ENCODE results near the gene SLC4A4.

SLC4A4 gene

GRCh38 chr4:71533121-71533520 is 194.3 kb downstream of the SLC4A4 start:
- H3K36me3 ChIP-seq (ENCODE audit: control insufficient read depth, low read length) = no peaks in the 10 kb centered on the region
- no peak overlapping the region for H3K4me3 ChIP-seq (ENCODE audit: low read length)

GRCh38 chr4:71537551-71538065 is 198.8 kb downstream of the SLC4A4 start:
- H3K9me2 ChIP-seq (replicated peaks; ENCODE audit: control insufficient read depth, low read length) = no peaks in the 10 kb centered on the region
- no peaks in the 10 kb centered on the region for H3K79me2 ChIP-seq (ENCODE audit: control insufficient read depth, low read length)
- H3K4me3 ChIP-seq (ENCODE audit: low read length) = no peak overlapping the region
- TF ChIP-seq CTCF (IDR thresholded peaks at IDR 0.05; ENCODE audit: low read depth, low read length, poor library complexity, severe bottlenecking) (no peak), EZH2phosphoT487 (IDR thresholded peaks at IDR 0.05; ENCODE audit: borderline replicate concordance, low read length) (no peak)
- no peak overlapping the region for H3K27ac ChIP-seq (ENCODE audit: low read depth, low read length)
- H3K4me2 ChIP-seq (ENCODE audit: low read length) = no peak overlapping the region
- no peaks in the 10 kb centered on the region for H3K36me3 ChIP-seq (ENCODE audit: control insufficient read depth, low read length)
- no peaks in the 10 kb centered on the region for H4K20me1 ChIP-seq (ENCODE audit: control insufficient read depth, insufficient read depth, low read depth, low read length)
- H3F3A ChIP-seq (ENCODE audit: control insufficient read depth, insufficient read depth) = no peaks in the 10 kb centered on the region
- H3K9me3 ChIP-seq (ENCODE audit: control insufficient read depth, insufficient read depth, low read length) = no peaks in the 10 kb centered on the region
- H3K27me3 ChIP-seq (ENCODE audit: control insufficient read depth, low read length) = no peaks in the 10 kb centered on the region
- H3K4me1 ChIP-seq (ENCODE audit: control insufficient read depth, low read length) = no peaks in the 10 kb centered on the region

More at GRCh38 chr4:71533121-71533520, 194.3 kb downstream of the SLC4A4 start:
- no peaks in the 10 kb centered on the region for H3K9me2 ChIP-seq (replicated peaks; ENCODE audit: control insufficient read depth, low read length)
- H3F3A ChIP-seq (ENCODE audit: control insufficient read depth, insufficient read depth) = no peaks in the 10 kb centered on the region
- no peaks in the 10 kb centered on the region for H3K4me1 ChIP-seq (ENCODE audit: control insufficient read depth, low read length)
- no peaks in the 10 kb centered on the region for H3K9me3 ChIP-seq (ENCODE audit: control insufficient read depth, insufficient read depth, low read length)
- TF ChIP-seq EZH2phosphoT487 (IDR thresholded peaks at IDR 0.05; ENCODE audit: borderline replicate concordance, low read length) (no peak), CTCF (IDR thresholded peaks at IDR 0.05; ENCODE audit: low read depth, low read length, poor library complexity, severe bottlenecking) (no peak)
- no peaks in the 10 kb centered on the region for H3K27me3 ChIP-seq (ENCODE audit: control insufficient read depth, low read length)
- no peaks in the 10 kb centered on the region for H4K20me1 ChIP-seq (ENCODE audit: control insufficient read depth, insufficient read depth, low read depth, low read length)
- H3K27ac ChIP-seq (ENCODE audit: low read depth, low read length) = no peak overlapping the region
- H3K79me2 ChIP-seq (ENCODE audit: control insufficient read depth, low read length) = no peaks in the 10 kb centered on the region
- no peak overlapping the region for H3K4me2 ChIP-seq (ENCODE audit: low read length)

GRCh38 chr4:71538528-71538927 is 199.7 kb downstream of the SLC4A4 start:
- Histone ChIP-seq H3K27ac (ENCODE audit: low read depth, low read length) (no peak overlapping the region), H3K36me3 (ENCODE audit: control insufficient read depth, low read length) (no peaks in the 10 kb centered on the region), H3K79me2 (ENCODE audit: control insufficient read depth, low read length) (no peaks in the 10 kb centered on the region), H3K4me1 (ENCODE audit: control insufficient read depth, low read length) (no peaks in the 10 kb centered on the region), H4K20me1 (ENCODE audit: control insufficient read depth, insufficient read depth, low read depth, low read length) (no peaks in the 10 kb centered on the region), H3K4me2 (ENCODE audit: low read length) (no peak overlapping the region), H3K4me3 (ENCODE audit: low read length) (no peak overlapping the region), H3K9me3 (ENCODE audit: control insufficient read depth, insufficient read depth, low read length) (no peaks in the 10 kb centered on the region), H3K9me2 (replicated peaks; ENCODE audit: control insufficient read depth, low read length) (no peaks in the 10 kb centered on the region), H3F3A (ENCODE audit: control insufficient read depth, insufficient read depth) (no peaks in the 10 kb centered on the region), H3K27me3 (ENCODE audit: control insufficient read depth, low read length) (no peaks in the 10 kb centered on the region)
- no peak for TF ChIP-seq CTCF (IDR thresholded peaks at IDR 0.05; ENCODE audit: low read depth, low read length, poor library complexity, severe bottlenecking)
- TF ChIP-seq EZH2phosphoT487 (IDR thresholded peaks at IDR 0.05; ENCODE audit: borderline replicate concordance, low read length) = no peak
